HPDE6-E6E7 (cell line): ENCODE data around the gene PHACTR1.
A peak's percentile ranks its signal among the peaks of the same experiment; 100 is the strongest.
"Not testable (repeated sequence)": the region's sequence is repeated elsewhere in the genome, so short reads cannot be mapped to it uniquely, and the experiment has no call there.

Experiments used
- DNase-seq: peaks from one replicate; pipeline ENCODE4 v3.0.0; 2011; ENCODE audit warnings: missing footprints; ENCODE audit errors: extremely low spot score

Gene PHACTR1

DNA sequence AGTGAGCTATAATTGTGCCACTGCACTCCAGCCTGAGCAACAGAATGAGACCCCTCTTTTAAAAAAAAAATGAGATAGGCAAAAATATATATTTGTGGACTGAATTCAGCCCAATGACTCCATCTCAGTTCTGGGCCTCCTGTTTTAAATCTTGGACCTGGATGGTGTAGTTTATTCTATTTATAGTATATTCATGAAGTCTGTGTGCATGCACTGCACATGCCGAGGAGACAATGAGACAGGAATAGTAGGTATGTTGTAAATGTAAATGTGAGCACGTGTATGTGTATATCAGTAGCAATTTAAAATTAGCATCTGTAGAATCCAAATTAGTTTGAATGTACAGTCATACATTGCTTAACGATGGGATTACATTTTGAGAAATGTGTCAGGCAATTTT lies 520.8 kb downstream of the PHACTR1 start:
- no peak for DNase-seq

GRCh38 chr6:13238017-13238416 lies 521.5 kb downstream of the PHACTR1 start:
- no peak for DNase-seq

DNA sequence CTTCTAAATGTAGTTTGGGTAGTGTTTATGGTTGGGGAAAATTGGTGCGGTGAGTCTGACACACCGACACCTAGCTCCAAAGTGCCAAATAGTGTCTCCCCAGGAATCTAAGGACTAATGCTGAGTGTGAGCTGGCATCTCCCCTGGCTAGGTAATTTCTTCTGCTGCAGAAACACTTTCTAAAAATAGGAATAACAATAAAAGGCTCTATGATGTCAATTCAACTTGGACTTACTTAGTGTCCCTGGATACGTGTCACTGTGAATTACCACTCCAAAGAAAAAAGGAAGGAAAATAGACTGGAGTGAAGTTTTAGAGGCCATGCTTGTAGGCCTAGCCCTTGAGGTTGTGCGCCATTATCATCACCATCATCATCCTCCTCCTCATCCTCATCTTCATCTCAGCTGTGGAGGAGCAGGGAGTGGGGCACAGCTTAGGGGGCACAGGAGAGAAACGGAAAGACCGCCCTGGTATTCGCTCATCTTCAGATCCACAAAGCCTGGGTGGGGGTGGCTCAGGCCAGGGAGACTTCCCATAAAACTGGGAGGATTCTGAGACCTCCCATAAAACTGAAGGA lies 522.2 kb downstream of the PHACTR1 start:
- DNase-seq: no peak

- DNase-seq: no peak
These were observed 523.2 kb downstream of the PHACTR1 start for GRCh38 chr6:13239530-13240455.

- DNase-seq: no peak
These were observed 524.8 kb downstream of the PHACTR1 start for GRCh38 chr6:13241364-13241763.

GRCh38 chr6:13242178-13242577 lies 525.6 kb downstream of the PHACTR1 start:
- no peak for DNase-seq

- DNase-seq: no peak
These were observed 526.0 kb downstream of the PHACTR1 start for GRCh38 chr6:13242590-13242989.

DNA sequence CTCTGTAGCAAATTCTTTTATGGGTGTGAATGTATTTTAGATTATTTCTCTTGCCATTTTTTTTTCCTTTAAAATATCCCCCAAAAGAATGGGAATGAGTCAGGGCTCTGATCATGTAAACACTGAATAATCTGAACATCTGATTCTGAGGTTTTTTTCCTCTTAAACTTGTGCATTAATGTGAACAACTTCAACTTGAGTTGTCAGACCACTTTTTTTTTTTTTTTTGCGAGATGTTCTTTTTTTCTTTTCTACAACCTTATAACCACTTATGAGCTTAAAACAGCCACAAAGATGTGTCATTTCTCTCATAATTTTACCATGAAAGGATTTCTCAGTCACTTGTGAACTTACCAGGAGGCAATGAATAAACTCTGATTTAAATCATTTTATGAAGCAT lies 526.5 kb downstream of the PHACTR1 start:
- DNase-seq: no peak

DNA sequence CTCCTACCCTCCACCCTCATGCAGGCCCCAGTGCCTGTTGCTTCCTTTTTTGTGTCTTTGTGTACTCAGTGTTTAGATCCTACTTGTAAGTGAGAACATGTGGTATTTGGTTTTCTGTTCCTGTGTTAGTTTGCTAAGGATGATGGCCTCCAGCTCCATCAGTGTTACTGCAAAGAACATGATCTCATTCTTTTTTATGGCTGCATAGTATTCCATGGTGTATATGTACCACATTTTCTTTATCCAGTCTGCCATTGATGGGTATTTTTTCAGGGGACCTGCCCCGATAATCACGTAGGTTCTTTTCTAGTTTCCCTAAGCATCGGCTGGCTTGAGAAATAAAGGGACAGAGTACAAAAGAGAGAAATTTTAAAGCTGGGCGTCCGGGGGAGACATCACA lies 527.2 kb downstream of the PHACTR1 start:
- DNase-seq: not testable (repeated sequence)

- DNase-seq: no peak
These were observed 531.1 kb downstream of the PHACTR1 start for GRCh38 chr6:13247627-13248026.

DNA sequence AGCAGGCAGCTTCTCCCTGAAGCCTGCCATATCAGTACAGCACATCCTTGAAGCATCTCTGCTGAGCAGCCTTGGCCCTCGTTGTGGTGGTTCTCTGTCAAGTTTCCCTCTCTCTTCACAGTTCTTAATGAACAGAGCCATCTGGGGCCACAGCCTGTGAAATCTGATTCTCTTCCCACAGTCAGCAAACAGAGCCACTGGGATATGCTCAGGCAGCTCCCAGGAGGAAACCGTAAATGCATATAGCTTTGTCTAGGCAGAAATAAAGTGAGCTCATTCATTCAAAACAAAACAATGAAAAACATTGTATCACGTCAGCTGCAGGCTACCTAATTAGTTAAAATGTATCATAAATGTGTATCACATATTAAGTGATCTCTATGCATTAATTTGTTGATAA lies 531.5 kb downstream of the PHACTR1 start:
- DNase-seq: peak; percentile 27

DNA sequence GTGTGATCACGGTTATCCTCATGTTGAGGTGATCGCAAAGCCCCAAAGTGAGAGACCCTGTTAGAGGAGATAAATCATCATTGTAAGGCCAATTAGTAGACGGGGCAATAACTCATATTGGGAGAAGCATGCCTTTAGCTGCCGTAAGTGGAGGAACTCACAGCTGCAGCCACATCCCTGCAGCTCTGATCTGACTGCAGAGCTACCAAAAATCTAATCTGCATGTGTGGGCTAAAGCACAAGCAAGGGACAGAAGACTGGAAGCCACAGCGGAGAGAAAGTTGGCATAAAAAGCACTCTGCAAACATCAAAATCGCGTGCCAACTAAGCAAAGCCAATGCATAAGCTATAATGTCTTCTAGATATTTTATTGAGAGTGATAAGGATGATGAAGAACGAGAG lies 532.0 kb downstream of the PHACTR1 start:
- DNase-seq: no peak

GRCh38 chr6:13248994-13249393 lies 532.4 kb downstream of the PHACTR1 start:
- DNase-seq: no peak

- no peak for DNase-seq
These were observed 533.2 kb downstream of the PHACTR1 start for GRCh38 chr6:13249817-13250216.

DNA sequence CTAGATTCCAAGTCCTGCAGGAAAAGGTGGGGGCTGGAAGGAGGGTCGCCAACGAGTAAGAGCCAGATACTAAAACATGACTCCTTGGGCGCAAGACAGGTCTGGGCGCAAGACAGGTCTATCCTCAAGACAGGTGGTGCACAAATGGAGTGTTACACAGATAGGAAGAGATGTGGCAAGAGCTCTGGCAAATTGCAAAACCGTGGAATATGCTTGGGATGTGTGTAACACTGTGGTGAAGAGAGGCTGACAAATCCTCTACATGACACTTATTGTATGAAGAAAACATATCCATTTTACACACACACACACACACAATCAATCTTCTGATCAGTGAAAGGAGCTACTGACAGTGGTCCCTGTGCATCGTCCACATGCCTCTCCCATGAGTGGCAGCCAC lies 534.1 kb downstream of the PHACTR1 start:
- no peak for DNase-seq

GRCh38 chr6:13251242-13251641 lies 534.7 kb downstream of the PHACTR1 start:
- DNase-seq: no peak

DNA sequence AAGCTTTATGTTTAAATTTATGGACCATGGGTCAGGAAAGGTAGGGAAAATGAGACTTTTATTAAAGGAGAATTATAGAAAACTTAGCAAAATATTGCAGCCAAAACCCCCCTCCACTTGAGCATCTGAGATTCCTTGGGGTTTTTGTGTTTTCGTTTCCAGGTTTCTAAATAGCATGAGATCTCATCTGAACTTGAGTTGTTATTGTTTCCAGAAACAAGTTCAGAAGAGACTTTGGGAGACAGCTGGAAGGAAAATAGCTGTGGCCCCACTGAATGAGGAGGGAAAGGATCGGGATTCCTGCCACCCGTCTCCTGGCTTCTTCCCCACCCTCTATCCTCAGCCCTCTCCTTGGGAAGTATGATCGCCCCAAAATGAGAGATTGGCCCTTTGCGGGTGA lies 536.2 kb downstream of the PHACTR1 start:
- DNase-seq: no peak

DNA sequence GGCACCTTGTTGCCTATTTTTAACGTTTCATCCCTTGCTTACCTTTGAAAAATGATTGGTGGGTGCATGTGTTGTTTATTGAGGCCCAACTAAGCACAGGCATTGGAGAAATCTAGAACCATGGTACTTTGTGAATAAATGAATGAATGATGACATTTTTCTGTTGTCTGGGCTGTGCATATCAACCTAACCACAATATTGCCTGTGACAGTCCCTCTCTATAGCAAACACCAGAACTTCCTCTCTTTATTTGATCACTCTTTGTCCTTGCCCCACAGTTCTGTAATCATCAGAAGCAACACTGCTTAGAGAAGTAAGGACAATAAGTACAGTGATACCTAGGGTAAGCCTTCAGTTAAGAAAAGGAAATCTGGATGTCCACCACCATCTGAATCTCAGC lies 536.7 kb downstream of the PHACTR1 start:
- DNase-seq: no peak

GRCh38 chr6:13256266-13257001 lies 539.9 kb downstream of the PHACTR1 start:
- DNase-seq: no peak

GRCh38 chr6:13259393-13259792 lies 542.8 kb downstream of the PHACTR1 start:
- no peak for DNase-seq

GRCh38 chr6:13260101-13260598 lies 543.6 kb downstream of the PHACTR1 start:
- DNase-seq: no peak

DNA sequence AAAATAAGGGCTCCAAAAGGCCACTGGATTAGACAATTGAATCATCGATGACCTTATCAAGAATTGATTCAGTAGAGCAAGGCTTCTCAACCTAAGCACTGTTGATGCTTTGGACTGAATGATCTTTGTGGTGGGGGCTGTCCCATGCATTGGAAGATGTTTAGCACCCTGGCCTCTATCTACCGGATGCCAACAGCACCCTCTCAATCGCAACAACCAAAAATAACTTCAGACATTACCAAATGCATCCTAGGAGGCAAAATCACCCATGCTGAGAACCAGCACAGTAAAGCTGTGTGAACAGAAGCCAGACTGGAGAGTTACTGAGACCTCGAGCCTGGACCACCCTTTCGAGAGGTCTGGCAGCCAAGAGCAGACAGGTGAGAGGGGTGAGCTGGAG lies 544.3 kb downstream of the PHACTR1 start:
- no peak for DNase-seq
